ENCODE data around the gene ZBTB7A. TPM values are rescaled to one million over a fixed set of nuclear protein-coding genes. Genes with fewer than 3 reads are reported as not detected.

ZBTB7A gene
- total RNA-seq, 1 donor = 42.7 TPM

- Histone ChIP-seq H2AFZ (ENCODE audit: low read length) (no peak overlapping the region), H4K20me1 (ENCODE audit: insufficient read depth, low read length) (peaks cover 65% of the 10 kb centered on the region)
Observed at GRCh38 chr19:4058693-4059452, 7.8 kb downstream of the ZBTB7A start.

DNA sequence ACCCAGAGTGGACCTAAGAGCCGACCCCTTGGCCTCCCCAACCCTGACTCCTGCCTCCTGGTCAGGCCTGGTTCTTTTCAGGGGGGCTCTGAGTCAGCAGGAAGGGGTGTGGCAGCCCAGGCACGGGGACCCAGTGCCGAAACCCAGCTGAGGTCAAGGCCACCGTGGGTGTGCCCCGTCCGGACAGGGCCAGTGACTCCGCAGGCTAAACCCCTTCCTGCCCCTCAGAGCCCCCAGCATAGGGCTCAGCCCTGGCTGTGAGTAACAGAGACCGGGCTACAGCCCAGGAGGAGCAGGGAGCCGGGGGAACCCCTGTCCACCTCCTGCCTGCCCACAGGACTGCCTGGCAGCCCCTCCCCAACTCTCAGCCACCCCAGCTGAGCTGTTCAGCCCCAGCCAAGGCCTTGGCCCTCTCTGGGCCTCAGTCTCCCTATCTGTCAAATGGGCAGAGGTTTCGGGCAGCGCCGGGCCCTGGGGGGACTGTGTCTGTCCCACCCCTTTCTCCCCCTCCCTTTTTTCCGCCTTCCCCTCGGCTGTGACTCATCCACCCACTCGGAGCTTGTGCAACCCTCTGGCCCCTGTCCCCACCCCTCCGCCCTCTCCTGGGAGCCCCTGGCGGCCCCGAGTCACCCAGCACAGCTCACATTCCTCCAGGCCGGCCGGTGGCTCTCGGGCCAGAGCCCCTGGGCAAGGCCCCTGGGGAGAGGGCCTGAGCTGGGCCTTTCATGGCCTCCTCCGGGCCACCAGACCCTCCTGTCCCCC lies 8.6 kb downstream of the ZBTB7A start:
- no peaks in the 10 kb centered on the region for H3K9me3 ChIP-seq (ENCODE audit: low read depth, low read length)
- peaks cover 33% of the 10 kb centered on the region for H3K36me3 ChIP-seq (ENCODE audit: insufficient read depth, low read length)
- peak overlapping the region; percentile 45 for H3K4me3 ChIP-seq (ENCODE audit: insufficient read depth, low read length)
- no peak for TF ChIP-seq CTCF (IDR thresholded peaks at IDR 0.05; ENCODE audit: extremely low read depth, low read depth, low read length)
- peaks cover 98% of the 10 kb centered on the region for H3K79me2 ChIP-seq (ENCODE audit: insufficient read depth, low read length)
- no peak overlapping the region for H2AFZ ChIP-seq (ENCODE audit: low read length)
- H3K27ac ChIP-seq (ENCODE audit: low read depth, low read length) = peak overlapping the region; percentile 82
- H4K20me1 ChIP-seq (ENCODE audit: insufficient read depth, low read length) = peaks cover 65% of the 10 kb centered on the region
- no peaks in the 10 kb centered on the region for H3K27me3 ChIP-seq (ENCODE audit: insufficient read depth, low read length)
- peak; percentile 100 for DNase-seq (ENCODE audit: insufficient read length, low spot score, missing footprints)
- H3K4me1 ChIP-seq (ENCODE audit: insufficient read depth, low read length) = peaks cover 56% of the 10 kb centered on the region
- H3K4me2 ChIP-seq (ENCODE audit: insufficient read depth, low read length) = peak overlapping the region; percentile 58

More at GRCh38 chr19:4058693-4059452, 7.8 kb downstream of the ZBTB7A start:
- peak overlapping the region; percentile 58 for H3K4me2 ChIP-seq (ENCODE audit: insufficient read depth, low read length)
- H3K27ac ChIP-seq (ENCODE audit: low read depth, low read length) = peak overlapping the region; percentile 82
- no peak for TF ChIP-seq CTCF (IDR thresholded peaks at IDR 0.05; ENCODE audit: extremely low read depth, low read depth, low read length)
- H3K4me1 ChIP-seq (ENCODE audit: insufficient read depth, low read length) = peaks cover 56% of the 10 kb centered on the region
- peak overlapping the region; percentile 45 for H3K4me3 ChIP-seq (ENCODE audit: insufficient read depth, low read length)
- H3K9me3 ChIP-seq (ENCODE audit: low read depth, low read length) = no peaks in the 10 kb centered on the region
- no peaks in the 10 kb centered on the region for H3K27me3 ChIP-seq (ENCODE audit: insufficient read depth, low read length)
- H3K79me2 ChIP-seq (ENCODE audit: insufficient read depth, low read length) = peaks cover 98% of the 10 kb centered on the region
- DNase-seq (ENCODE audit: insufficient read length, low spot score, missing footprints) = peak; percentile 90
- H3K36me3 ChIP-seq (ENCODE audit: insufficient read depth, low read length) = peaks cover 31% of the 10 kb centered on the region

DNA sequence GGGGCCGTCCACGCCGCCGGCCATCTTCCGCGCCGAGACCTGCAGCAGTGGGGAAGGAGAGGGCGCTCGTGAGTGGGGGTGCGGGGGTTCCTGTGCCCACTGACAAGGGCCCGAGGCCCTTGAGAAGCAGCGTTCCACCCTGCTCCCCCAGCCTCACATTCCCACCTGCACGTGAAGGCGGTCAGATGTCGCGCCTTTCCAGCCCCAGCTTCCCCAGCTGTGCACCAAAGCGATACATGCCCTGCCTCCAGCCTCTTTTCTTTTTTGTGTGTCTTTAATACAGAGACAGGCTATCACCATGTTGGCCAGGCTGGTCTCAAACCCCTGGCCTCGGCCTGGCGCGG lies 11.5 kb downstream of the ZBTB7A start:
- H3K27me3 ChIP-seq (ENCODE audit: insufficient read depth, low read length) = no peaks in the 10 kb centered on the region
- no peak for DNase-seq (ENCODE audit: insufficient read length, low spot score, missing footprints)
- no peak overlapping the region for H3K4me2 ChIP-seq (ENCODE audit: insufficient read depth, low read length)
- no peaks in the 10 kb centered on the region for H3K9me3 ChIP-seq (ENCODE audit: low read depth, low read length)
- H3K4me1 ChIP-seq (ENCODE audit: insufficient read depth, low read length) = peaks cover 47% of the 10 kb centered on the region
- no peak overlapping the region for H2AFZ ChIP-seq (ENCODE audit: low read length)
- peaks cover 60% of the 10 kb centered on the region for H4K20me1 ChIP-seq (ENCODE audit: insufficient read depth, low read length)
- no peak overlapping the region for H3K27ac ChIP-seq (ENCODE audit: low read depth, low read length)
- H3K79me2 ChIP-seq (ENCODE audit: insufficient read depth, low read length) = peaks cover 95% of the 10 kb centered on the region
- H3K4me3 ChIP-seq (ENCODE audit: insufficient read depth, low read length) = no peak overlapping the region
- H3K36me3 ChIP-seq (ENCODE audit: insufficient read depth, low read length) = peaks cover 32% of the 10 kb centered on the region
- no peak for TF ChIP-seq CTCF (IDR thresholded peaks at IDR 0.05; ENCODE audit: extremely low read depth, low read depth, low read length)
